Renal pelvis (tissue), 4 donors: ENCODE data around the gene ACACB. TPM values are rescaled to one million over a fixed set of nuclear protein-coding genes. Genes with fewer than 3 reads are reported as not detected.
"Not testable (repeated sequence)": the region's sequence is repeated elsewhere in the genome, so short reads cannot be mapped to it uniquely, and the experiment has no call there.

Experiments
- DNase-seq: peaks from one replicate; pipeline ENCODE4 v3.0.0-alpha.2; 2013
- polyA plus RNA-seq, 3 donors: library from polyadenylated mRNA; unstranded; fragments of 120-200 nt; gene quantifications; one replicate each; pipeline ENCODE4 v1.2.1, GENCODE V29; 2013; ENCODE audit not compliant: insufficient read length in 3 of 3

Gene ACACB
- polyA plus RNA-seq, 3 donors: 14.8 to 28.0 (median 26.3) TPM

- not testable (repeated sequence) for DNase-seq
These were observed 56.4 kb downstream of the ACACB start for GRCh38 chr12:109172787-109173186.

- DNase-seq: no peak
These were observed 57.3 kb downstream of the ACACB start for GRCh38 chr12:109173443-109174240.

GRCh38 chr12:109174468-109174867 is 58.1 kb downstream of the ACACB start:
- DNase-seq: no peak

- DNase-seq: no peak
These were observed 62.1 kb downstream of the ACACB start for GRCh38 chr12:109178532-109178931.

- DNase-seq: no peak
These were observed 63.5 kb downstream of the ACACB start for GRCh38 chr12:109179927-109180326.

GRCh38 chr12:109182041-109182839 is 65.9 kb downstream of the ACACB start:
- no peak for DNase-seq

GRCh38 chr12:109185441-109185840 is 69.1 kb downstream of the ACACB start:
- DNase-seq: no peak

GRCh38 chr12:109186993-109187653 is 70.7 kb downstream of the ACACB start:
- no peak for DNase-seq

GRCh38 chr12:109188108-109188712 is 71.8 kb downstream of the ACACB start:
- no peak for DNase-seq

GRCh38 chr12:109189291-109189690 is 72.9 kb downstream of the ACACB start:
- no peak for DNase-seq

- no peak for DNase-seq
These were observed 75.3 kb downstream of the ACACB start for GRCh38 chr12:109191621-109192250.

- DNase-seq: no peak
These were observed 76.0 kb downstream of the ACACB start for GRCh38 chr12:109192358-109192757.

GRCh38 chr12:109193896-109194295 is 77.5 kb downstream of the ACACB start:
- no peak for DNase-seq

- no peak for DNase-seq
These were observed 79.9 kb downstream of the ACACB start for GRCh38 chr12:109196332-109196731.

GRCh38 chr12:109197327-109197726 is 80.9 kb downstream of the ACACB start:
- DNase-seq: no peak

GRCh38 chr12:109199324-109199723 is 82.9 kb downstream of the ACACB start:
- DNase-seq: no peak

- no peak for DNase-seq
These were observed 84.6 kb downstream of the ACACB start for GRCh38 chr12:109200825-109201495.

GRCh38 chr12:109201496-109201885 is 85.1 kb downstream of the ACACB start:
- DNase-seq: no peak

- DNase-seq: no peak
These were observed 86.4 kb downstream of the ACACB start for GRCh38 chr12:109202770-109203169.

- DNase-seq: no peak
These were observed 87.1 kb downstream of the ACACB start for GRCh38 chr12:109203480-109203879.

GRCh38 chr12:109209082-109209481 is 92.7 kb downstream of the ACACB start:
- DNase-seq: no peak
